Bronchial epithelial cell (primary cell): ENCODE data around the gene ZC3H12C. TPM values are rescaled to one million over a fixed set of nuclear protein-coding genes. Genes with fewer than 3 reads are reported as not detected.
"Not testable (repeated sequence)": the region's sequence is repeated elsewhere in the genome, so short reads cannot be mapped to it uniquely, and the experiment has no call there.

Experiments used
- DNase-seq: peaks from one replicate; pipeline ENCODE4 v3.0.0-alpha.2; 2010; ENCODE audit warnings: low read depth
- FAIRE-seq: peaks from 2 replicates; lab custom pipeline; 2011; peaks lifted over from hg19 to GRCh38; lab: Jason Lieb, UNC
- H3K27me3 ChIP-seq: 2 replicates; pipeline ENCODE4 v1.5.1; 2011; ENCODE audit warnings: low read length; ENCODE audit not compliant: control insufficient read depth, insufficient read depth
- H3K36me3 ChIP-seq: 2 replicates; pipeline ENCODE4 v1.5.1; 2011; ENCODE audit warnings: low read length; ENCODE audit not compliant: control insufficient read depth, insufficient read depth
- H3K4me3 ChIP-seq: 2 replicates; pipeline ENCODE4 v1.5.1; 2011; ENCODE audit warnings: mild to moderate bottlenecking, low read depth, low read length, control low read depth
- total RNA-seq: library from RNA; depleted of rRNA; stranded (reverse); fragments of >200 nt; gene quantifications from 2 replicates; pipeline ENCODE4 v1.2.1, GENCODE V29; 2014
- TF ChIP-seq, protein P1 (sequence below): IDR thresholded peaks from 2 replicates; pipeline ENCODE4 v1.5.1; 2011; ENCODE audit warnings: mild to moderate bottlenecking, moderate library complexity, low read length, control low read depth, inconsistent platforms; ENCODE audit not compliant: insufficient read depth, severe bottlenecking

The ZC3H12C gene
- total RNA-seq, 1 donor from 2014 or later = 5.3 TPM

DNA sequence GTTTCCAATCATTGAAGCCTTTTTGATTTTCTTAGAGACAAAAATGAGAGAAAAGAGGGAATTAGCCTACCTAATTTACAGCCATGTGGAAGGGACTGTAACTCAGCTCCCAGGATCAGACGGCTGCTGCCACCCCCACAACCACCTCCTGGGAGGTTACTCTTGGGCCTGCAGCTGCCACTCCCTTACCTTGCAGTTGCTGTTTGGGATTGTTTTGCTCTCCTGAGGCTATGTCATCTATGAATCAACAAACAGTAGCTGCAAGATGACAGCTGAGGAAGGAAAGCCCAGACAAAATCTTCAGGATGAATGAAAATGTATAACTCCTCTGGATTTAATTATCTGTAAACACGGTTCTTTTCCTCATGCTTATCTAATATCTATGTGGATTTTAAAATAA is 28.0 kb upstream of the ZC3H12C start:
- Histone ChIP-seq H3K4me3 (no peak overlapping the region), H3K27me3 (no peaks in the 10 kb centered on the region), H3K36me3 (no peaks in the 10 kb centered on the region)
- TF ChIP-seq, protein P1, sequence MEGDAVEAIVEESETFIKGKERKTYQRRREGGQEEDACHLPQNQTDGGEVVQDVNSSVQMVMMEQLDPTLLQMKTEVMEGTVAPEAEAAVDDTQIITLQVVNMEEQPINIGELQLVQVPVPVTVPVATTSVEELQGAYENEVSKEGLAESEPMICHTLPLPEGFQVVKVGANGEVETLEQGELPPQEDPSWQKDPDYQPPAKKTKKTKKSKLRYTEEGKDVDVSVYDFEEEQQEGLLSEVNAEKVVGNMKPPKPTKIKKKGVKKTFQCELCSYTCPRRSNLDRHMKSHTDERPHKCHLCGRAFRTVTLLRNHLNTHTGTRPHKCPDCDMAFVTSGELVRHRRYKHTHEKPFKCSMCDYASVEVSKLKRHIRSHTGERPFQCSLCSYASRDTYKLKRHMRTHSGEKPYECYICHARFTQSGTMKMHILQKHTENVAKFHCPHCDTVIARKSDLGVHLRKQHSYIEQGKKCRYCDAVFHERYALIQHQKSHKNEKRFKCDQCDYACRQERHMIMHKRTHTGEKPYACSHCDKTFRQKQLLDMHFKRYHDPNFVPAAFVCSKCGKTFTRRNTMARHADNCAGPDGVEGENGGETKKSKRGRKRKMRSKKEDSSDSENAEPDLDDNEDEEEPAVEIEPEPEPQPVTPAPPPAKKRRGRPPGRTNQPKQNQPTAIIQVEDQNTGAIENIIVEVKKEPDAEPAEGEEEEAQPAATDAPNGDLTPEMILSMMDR = no peak
- DNase-seq (peak; percentile 86), FAIRE-seq (no peak)

DNA sequence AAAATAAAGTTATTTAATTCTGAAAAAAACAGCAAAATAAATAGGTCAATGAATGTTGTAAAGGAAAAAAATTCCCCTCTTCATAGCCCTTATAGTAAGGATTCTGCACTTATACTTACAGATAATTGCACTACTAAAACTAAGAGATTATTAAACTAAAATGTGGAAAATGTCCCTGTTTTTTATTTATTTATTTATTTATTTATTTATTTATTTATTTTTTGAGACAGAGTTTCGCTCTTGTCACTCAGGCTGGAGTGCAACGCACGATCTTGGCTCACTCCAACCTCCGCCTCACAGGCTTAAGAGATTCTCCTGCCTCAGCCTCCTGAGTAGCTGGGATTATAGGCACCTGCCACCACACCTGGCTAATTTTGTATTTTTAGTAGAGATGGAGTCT is 25.2 kb upstream of the ZC3H12C start:
- H3K36me3 ChIP-seq, H3K4me3 ChIP-seq, DNase-seq, H3K27me3 ChIP-seq, FAIRE-seq: not testable (repeated sequence)

DNA sequence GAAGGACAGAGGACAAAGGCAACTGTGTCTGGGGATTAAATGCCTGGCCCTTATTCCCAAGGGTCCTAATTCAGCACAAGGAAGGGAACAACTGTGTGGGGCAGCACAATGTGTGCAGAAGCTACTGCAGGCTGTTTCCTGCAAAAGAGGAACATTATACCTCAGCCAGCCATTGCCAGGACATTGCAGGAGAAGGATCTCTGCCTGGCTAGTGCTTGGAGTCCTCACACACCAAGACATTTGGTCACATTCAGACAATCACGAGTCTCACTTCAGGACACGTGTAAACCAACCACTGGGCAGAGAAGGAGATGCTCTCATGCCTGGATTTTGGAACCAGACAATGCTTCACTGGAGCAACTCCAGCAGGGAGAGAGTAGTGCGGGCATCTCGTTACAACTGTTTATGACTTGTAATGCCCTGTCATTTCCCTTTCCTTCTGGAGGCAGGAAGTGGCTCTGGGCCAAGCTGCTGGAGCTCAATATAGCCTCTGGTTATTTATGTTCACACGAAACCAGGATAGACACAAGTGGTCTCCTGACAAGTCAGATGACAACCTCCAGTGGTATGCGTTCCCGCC is 23.9 kb upstream of the ZC3H12C start:
- no peak for FAIRE-seq

DNA sequence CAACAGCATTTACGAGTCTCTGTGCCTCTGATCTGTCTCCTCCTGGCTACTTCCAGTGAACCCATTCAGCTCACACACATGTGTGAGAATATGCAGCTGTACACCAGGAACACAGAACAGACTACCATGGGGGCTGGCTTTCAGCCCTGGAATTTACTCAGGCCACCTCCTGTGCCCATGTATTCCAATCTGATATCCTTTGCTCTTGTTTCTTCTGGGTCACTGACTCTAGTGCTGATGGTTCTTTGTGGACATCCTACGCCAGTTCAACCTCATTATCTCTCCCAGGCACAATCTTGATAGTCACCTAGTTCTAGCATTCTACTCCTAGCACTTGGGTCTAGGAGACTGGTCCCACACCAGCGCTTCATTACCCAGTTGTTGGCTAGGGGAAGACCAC is 23.0 kb upstream of the ZC3H12C start:
- TF ChIP-seq, protein P1 = no peak
- H3K27me3 ChIP-seq = no peaks in the 10 kb centered on the region
- no peaks in the 10 kb centered on the region for H3K36me3 ChIP-seq
- DNase-seq = no peak
- H3K4me3 ChIP-seq = no peak overlapping the region
- FAIRE-seq = no peak

More for the DNA sequence above, 23.9 kb upstream of the ZC3H12C start:
- TF ChIP-seq, protein P1 = no peak
- H3K36me3 ChIP-seq = no peaks in the 10 kb centered on the region
- no peaks in the 10 kb centered on the region for H3K27me3 ChIP-seq
- H3K4me3 ChIP-seq = no peak overlapping the region
- DNase-seq = peak; percentile 97

DNA sequence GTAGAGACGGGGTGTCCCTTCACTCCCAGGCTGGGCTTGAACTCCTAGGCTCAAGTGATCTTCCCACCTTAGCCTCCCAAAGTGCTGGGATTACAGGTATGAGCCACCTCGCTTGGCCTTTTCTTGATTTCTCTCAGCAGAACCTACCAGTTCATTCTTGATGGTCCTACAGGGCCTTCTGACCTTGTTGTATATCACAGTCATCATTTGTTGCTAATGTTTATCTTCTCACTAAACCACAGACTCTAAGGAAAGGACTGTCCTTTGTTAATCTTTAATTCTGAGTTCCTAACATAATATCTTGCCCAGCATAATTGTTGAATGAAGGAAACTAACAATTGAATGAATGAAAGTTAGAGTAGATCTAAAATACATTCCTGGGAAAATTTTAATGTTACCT is 22.0 kb upstream of the ZC3H12C start:
- no peak for DNase-seq
- no peak for FAIRE-seq
- H3K36me3 ChIP-seq = no peaks in the 10 kb centered on the region
- no peak overlapping the region for H3K4me3 ChIP-seq
- H3K27me3 ChIP-seq = no peaks in the 10 kb centered on the region
- TF ChIP-seq, protein P1 = no peak

DNA sequence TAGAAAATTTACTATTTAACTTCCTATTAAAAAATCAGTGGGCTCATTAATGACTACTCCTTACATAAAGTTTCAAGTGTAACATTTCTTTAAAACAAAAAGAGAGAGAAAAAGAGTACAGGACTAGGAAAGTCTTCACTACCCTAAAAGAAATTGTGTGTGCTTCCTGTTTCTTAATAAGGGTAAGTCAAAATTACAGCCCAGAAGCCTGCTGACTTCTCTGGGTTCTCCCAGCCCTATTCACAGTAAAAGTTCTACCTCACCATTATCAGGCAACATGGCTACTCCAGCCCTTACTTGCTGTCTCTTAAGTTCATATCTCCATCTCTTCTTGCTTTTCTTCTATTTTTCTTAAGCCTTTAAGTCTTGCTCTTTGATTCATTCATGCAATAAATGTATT is 20.3 kb upstream of the ZC3H12C start:
- Histone ChIP-seq H3K27me3 (no peaks in the 10 kb centered on the region), H3K4me3 (no peak overlapping the region), H3K36me3 (no peaks in the 10 kb centered on the region)
- TF ChIP-seq, protein P1 = no peak
- no peak for DNase-seq
- FAIRE-seq = no peak
